HFFc6 (cell line): ENCODE measurements around the gene SMTNL1. TPM values are rescaled to one million over a fixed set of nuclear protein-coding genes. Genes with fewer than 3 reads are reported as not detected.

ENCODE experiments used
- DNase-seq: peaks from one replicate; pipeline ENCODE4 v3.0.0-alpha.2; 2018
- H3K27ac Mint-ChIP-seq: 2 replicates; pipeline ENCODE4 v1.8.0; 2020; ENCODE audit warnings: mild to moderate bottlenecking, mixed read lengths
- H3K27me3 Mint-ChIP-seq: 2 replicates; pipeline ENCODE4 v1.8.0; 2021; ENCODE audit warnings: mild to moderate bottlenecking, moderate library complexity, mixed read lengths; ENCODE audit not compliant: insufficient read depth
- H3K36me3 Mint-ChIP-seq: 2 replicates; pipeline ENCODE4 v1.8.0; 2021; ENCODE audit warnings: low read depth, mixed read lengths
- H3K4me1 Mint-ChIP-seq: 2 replicates; pipeline ENCODE4 v1.8.0; 2020; ENCODE audit warnings: low read depth, mixed read lengths
- H3K4me3 Mint-ChIP-seq: 2 replicates; pipeline ENCODE4 v1.8.0; 2020; ENCODE audit warnings: mild to moderate bottlenecking, moderate library complexity, mixed read lengths
- H3K9me3 Mint-ChIP-seq: 2 replicates; pipeline ENCODE4 v1.8.0; 2020; ENCODE audit warnings: mild to moderate bottlenecking, mixed read lengths
- CTCF ChIP-seq: fragments of 200-600 bp; sonication (generic); IDR thresholded peaks from 2 replicates; pipeline ENCODE4 v1.5.0; 2021; ENCODE audit warnings: antibody characterized with exemption, mild to moderate bottlenecking
- total RNA-seq, 6 experiments: library from RNA; stranded (reverse); fragmentation: NEBNext Ultra II Directional; extraction: Animal tissue kit (Norgen Biotek cat#: 25700); gene quantifications; 2 replicates in 1 of 6; 3 replicates in 5 of 6; pipeline ENCODE4 v1.2.3, GENCODE V29; 2021

Gene SMTNL1
- total RNA-seq, 6 experiments from 2014 or later, result not detected

DNA sequence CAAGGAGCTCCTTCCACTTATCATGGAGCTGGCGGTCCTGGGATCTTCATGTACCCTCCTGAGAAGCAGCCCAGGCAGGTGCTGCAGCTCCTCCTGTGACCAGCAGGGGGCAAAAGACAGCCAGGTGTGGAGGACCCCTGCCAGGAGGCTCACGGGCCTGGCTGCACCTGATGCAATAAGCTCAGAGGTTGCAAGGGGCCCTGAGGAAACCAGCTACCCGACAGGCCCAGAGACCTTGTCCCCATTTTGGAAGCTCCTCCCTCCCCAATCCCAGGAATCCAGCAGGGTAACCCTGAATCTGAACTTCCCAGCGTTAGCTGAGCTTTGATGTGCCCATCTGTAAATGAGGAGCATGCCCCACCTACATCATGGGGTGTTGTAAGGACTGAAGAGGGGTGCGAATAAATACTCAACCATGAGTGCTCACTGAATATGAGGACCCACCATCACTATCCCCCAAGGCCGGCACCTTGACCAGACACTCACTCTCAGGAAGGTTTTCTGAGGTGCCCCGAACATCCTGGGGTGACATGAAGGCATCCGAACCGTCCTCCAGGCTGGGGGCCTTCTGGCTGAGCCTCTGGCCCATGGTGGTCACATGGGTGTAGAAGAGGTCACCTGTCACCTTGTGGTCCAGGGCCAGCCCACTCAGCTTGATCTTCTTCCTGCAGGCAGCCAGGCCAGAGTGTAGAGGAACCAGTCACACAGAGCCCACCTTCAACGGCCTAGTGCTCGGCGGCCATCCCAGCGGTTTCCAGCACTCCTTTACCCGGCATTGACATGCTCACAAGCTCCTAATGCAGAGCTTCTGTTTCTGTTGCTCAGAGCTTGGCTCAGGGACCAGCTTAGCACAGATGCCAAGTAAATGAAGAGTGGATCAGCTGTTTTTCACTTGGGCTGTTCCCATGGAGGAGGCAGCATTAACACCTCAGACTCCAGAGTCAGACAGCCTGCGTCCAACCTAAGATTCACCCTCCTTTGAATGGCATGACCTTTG, 43.6 kb upstream of the SMTNL1 start:
- no peak overlapping the region for H3K27ac Mint-ChIP-seq
- TF ChIP-seq CTCF, result peak; percentile 93
- H3K9me3 Mint-ChIP-seq, result no peaks in the 10 kb centered on the region
- no peak overlapping the region for H3K4me3 Mint-ChIP-seq
- H3K27me3 Mint-ChIP-seq, result no peaks in the 10 kb centered on the region
- H3K36me3 Mint-ChIP-seq, result no peaks in the 10 kb centered on the region
- DNase-seq, result no peak
- H3K4me1 Mint-ChIP-seq, result peaks cover 8% of the 10 kb centered on the region

DNA sequence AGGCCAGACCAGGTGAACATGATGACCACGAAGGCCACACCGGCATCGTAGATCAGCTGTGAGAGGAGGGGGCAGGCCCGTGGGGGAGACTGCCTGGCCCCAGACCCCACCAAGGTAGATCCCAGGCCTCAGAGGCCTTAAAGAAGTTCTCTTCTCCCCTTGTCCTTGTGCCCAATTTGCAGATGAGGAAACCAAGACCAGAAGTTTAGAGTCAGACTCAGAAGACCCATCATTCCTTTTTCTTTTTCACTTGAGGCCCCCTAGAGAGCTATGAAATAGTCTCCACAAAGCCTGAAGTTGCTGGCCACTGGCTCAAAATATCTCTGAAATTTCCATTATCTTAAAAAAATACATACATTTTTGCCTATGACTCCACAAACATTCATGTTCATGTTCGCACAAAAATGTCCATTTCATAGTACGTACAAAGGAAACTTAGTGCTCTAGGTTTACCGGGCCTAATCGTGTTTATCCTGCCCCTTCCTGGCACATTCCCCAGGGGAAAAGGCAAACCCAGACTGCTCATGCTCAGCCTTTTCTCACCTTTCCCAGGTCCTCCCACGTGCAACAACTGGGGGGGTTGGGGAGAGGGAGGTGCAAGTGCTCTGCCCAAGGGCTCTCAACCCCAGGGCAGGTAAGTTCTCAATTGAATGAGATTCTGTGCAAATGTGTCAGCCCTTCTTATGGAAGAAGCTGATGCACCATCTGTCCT, 41.1 kb upstream of the SMTNL1 start:
- TF ChIP-seq CTCF, result no peak
- Mint-ChIP-seq H3K4me3 (no peak overlapping the region), H3K4me1 (peaks cover 10% of the 10 kb centered on the region), H3K9me3 (no peaks in the 10 kb centered on the region), H3K27me3 (no peaks in the 10 kb centered on the region), H3K36me3 (peaks cover 5% of the 10 kb centered on the region), H3K27ac (no peak overlapping the region)
- no peak for DNase-seq

DNA sequence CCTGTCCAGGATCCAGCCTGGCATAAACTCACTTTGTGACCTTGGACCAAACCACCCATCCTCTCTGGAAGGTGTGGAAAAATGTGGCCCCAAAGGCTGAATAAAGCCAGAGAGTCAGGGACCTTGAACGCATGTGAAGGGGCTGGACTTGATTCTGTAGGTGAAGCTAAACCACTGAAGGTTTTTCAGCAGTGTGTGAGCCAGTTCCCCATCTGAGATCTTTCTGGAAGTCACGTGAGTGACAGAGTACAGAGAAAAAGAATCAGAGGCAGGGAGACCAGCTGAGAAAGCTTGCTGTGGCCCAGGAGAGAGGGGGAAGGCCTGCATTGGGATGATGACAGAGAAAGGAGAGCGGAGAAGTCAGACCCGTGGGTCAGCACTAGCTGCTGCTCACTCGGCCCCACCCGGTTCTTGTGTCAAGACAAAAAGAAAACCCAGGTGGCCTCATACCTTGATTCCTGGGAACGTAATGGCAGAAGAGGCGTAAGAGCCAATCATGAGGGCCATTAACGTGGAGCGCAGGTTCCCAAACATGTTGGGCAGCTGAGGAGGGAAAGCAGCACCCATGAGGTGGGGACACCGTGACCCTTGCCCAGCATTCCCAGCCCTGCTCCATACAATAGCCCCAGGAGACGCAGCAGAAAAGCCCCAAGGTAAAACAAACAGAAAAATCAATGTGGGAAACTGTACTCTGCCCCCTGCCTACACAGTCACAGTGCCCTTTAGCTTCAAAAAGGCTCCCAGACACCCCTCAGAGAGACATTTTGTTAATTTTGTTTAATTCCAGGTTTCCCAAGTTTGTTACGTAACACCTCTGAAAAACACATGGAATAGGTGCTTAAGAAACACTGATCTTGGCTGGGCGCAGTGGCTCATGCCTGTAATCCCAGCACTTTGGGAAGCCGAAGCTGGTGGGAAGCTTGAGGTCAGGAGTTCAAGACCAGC, 39.8 kb upstream of the SMTNL1 start:
- no peaks in the 10 kb centered on the region for H3K27me3 Mint-ChIP-seq
- H3K27ac Mint-ChIP-seq, result no peak overlapping the region
- no peaks in the 10 kb centered on the region for H3K9me3 Mint-ChIP-seq
- no peak for TF ChIP-seq CTCF
- H3K36me3 Mint-ChIP-seq, result peaks cover 5% of the 10 kb centered on the region
- peaks cover 14% of the 10 kb centered on the region for H3K4me1 Mint-ChIP-seq
- no peak overlapping the region for H3K4me3 Mint-ChIP-seq
- DNase-seq, result no peak

GRCh38 chr11:57498540-57498939, 38.9 kb upstream of the SMTNL1 start:
- no peak for DNase-seq
- Mint-ChIP-seq H3K4me1 (peaks cover 14% of the 10 kb centered on the region), H3K4me3 (no peak overlapping the region), H3K9me3 (no peaks in the 10 kb centered on the region), H3K27me3 (no peaks in the 10 kb centered on the region), H3K27ac (no peak overlapping the region), H3K36me3 (peaks cover 5% of the 10 kb centered on the region)
- TF ChIP-seq CTCF, result no peak

DNA sequence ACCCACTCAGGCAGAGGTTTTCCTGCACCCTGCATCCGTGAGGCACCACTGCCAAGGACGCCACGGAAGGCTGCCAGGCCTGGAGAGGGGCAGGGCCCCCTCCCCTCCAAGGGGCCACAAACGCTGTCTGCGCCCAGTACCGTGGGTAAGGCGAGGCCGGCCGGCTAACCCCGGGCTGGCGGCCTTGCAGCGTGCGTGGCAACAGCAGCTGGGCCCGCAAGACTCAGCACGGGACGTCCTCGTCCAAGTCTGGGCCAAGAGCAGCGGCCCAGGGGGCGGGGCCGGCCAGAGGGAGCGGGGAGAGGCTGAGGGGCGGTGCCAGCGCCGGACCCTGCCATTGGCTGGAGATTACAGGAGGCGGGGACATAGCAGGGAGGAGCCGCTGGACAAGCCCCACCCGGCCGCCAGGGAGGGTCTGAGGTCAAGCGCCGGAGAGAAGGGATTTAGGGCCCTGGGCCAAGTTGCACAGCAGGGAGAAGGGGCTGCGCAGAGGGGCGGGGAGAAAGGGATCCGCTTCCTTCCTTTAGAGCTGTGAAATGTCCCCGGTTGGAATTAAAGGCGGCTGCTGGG, 37.9 kb upstream of the SMTNL1 start:
- H3K36me3 Mint-ChIP-seq, result peaks cover 5% of the 10 kb centered on the region
- DNase-seq, result peak; percentile 70
- no peaks in the 10 kb centered on the region for H3K9me3 Mint-ChIP-seq
- TF ChIP-seq CTCF, result 0 out of 2 replicates have a peak, but pooled peaks have one; percentile 18
- peak overlapping the region; percentile 70 for H3K4me3 Mint-ChIP-seq
- no peak overlapping the region; the same call in 1 of the 2 replicates for H3K27ac Mint-ChIP-seq
- no peaks in the 10 kb centered on the region for H3K27me3 Mint-ChIP-seq
- H3K4me1 Mint-ChIP-seq, result peaks cover 14% of the 10 kb centered on the region
